Measurements from ENCODE around the gene MEIS2. TPM values are rescaled to one million over a fixed set of nuclear protein-coding genes. Genes with fewer than 3 reads are reported as not detected.

MEIS2 gene
- total and polyA plus RNA-seq, 2 donors (not counting 3 experiments of a cell fraction or from before 2014, with no cell fraction given), result 22.5 to 26.2 TPM

DNA sequence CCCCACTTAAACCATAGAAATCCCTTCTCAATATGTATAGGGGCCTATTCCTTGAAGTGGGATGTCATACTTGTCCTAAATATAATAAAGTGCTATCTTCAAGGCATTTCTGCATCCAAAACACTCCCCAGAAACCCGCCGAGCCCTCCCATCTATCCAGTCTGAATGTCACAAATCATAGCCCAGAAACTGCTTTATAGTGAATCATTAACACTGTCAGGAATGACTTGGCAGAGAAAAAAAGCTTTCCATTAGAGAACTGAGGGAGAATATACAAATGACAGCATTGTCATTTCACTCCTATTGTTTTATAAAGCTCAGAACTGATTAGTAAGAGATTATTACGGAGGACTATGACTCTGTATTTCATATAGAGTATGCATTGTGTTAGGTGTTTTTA is 48.4 kb upstream of the MEIS2 start:
- ChIA-PET CTCF (interaction anchor here (1.0 kb wide), 1 partner anchor 265 kb away, joined by 3 read pairs; no protein-coding TSS in a partner anchor), POLR2A (no interaction called here)
- FAIRE-seq (no peak), DNase-seq (ENCODE audit: low read depth, low spot score) (no peak)
- dilution Hi-C loops (cut with MboI; ENCODE audit: extremely low pct_ligation_motif_present, low sequenced_read_pairs), result no loop called here
- Histone ChIP-seq H4K20me1 (replicated peaks; ENCODE audit: control insufficient read depth, extremely low read depth, insufficient read depth, low read length) (no peaks in the 10 kb centered on the region), H3K36me3 (ENCODE audit: control insufficient read depth in 2 of 2, extremely low read depth in 1 of 2, insufficient read depth in 2 of 2, low read length in 2 of 2) (no peaks in the 10 kb centered on the region), H3K9ac (replicated peaks; ENCODE audit: extremely low read depth, insufficient read depth, low read length) (no peak overlapping the region), H3K4me1 (ENCODE audit: control insufficient read depth, extremely low read depth, insufficient read depth, low read length) (no peaks in the 10 kb centered on the region), H3K27ac (ENCODE audit: insufficient read depth, low read depth, low read length) (no peak overlapping the region), H3K27me3 (ENCODE audit: control insufficient read depth in 2 of 2, insufficient read depth in 2 of 2, low read length in 2 of 2) (peaks cover 6 to 21% of the 10 kb centered on the region in 2 experiments), H2AFZ (ENCODE audit: low read depth, low read length) (no peak overlapping the region), H3K4me2 (ENCODE audit: insufficient read depth, low read length) (no peak overlapping the region), H3K4me3 (replicated peaks in 1 of 3; ENCODE audit: insufficient read depth in 1 of 3, low read depth in 1 of 3, low read length in 3 of 3) (no peak overlapping the region), H3K79me2 (ENCODE audit: control insufficient read depth, insufficient read depth, low read length) (no peaks in the 10 kb centered on the region), H3K9me1 (replicated peaks; ENCODE audit: control insufficient read depth, extremely low read depth, insufficient read depth, low read length) (no peaks in the 10 kb centered on the region), H3K9me3 (replicated peaks; ENCODE audit: control insufficient read depth, insufficient read depth, low read length) (no peaks in the 10 kb centered on the region)
- intact Hi-C loops (cut with micrococcal nuclease), result no loop called here
- TF ChIP-seq MAX (IDR thresholded peaks at IDR 0.05; ENCODE audit: insufficient read depth, insufficient read length) (no peak), MYC (IDR thresholded peaks at IDR 0.05; ENCODE audit: low read depth, low read length) (no peak), JUN (IDR thresholded peaks at IDR 0.05; ENCODE audit: borderline replicate concordance, insufficient read depth, insufficient read length, low read depth) (no peak), GATA2 (IDR thresholded peaks at IDR 0.05; ENCODE audit: insufficient read depth, insufficient read length, low read depth, low read length) (no peak), POLR2A (IDR thresholded peaks at IDR 0.05; ENCODE audit: low read depth, low read length) (no peak), POLR2AphosphoS5 (IDR thresholded peaks at IDR 0.05; ENCODE audit: insufficient read depth, low read depth, low read length) (no peak), FOS (IDR thresholded peaks at IDR 0.05; ENCODE audit: borderline replicate concordance, insufficient read depth, low read length) (no peak), EZH2 (IDR thresholded peaks at IDR 0.05; ENCODE audit: borderline replicate concordance, low read depth, low read length, severe bottlenecking) (no peak)
- TF ChIP-seq, protein P1, sequence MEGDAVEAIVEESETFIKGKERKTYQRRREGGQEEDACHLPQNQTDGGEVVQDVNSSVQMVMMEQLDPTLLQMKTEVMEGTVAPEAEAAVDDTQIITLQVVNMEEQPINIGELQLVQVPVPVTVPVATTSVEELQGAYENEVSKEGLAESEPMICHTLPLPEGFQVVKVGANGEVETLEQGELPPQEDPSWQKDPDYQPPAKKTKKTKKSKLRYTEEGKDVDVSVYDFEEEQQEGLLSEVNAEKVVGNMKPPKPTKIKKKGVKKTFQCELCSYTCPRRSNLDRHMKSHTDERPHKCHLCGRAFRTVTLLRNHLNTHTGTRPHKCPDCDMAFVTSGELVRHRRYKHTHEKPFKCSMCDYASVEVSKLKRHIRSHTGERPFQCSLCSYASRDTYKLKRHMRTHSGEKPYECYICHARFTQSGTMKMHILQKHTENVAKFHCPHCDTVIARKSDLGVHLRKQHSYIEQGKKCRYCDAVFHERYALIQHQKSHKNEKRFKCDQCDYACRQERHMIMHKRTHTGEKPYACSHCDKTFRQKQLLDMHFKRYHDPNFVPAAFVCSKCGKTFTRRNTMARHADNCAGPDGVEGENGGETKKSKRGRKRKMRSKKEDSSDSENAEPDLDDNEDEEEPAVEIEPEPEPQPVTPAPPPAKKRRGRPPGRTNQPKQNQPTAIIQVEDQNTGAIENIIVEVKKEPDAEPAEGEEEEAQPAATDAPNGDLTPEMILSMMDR (IDR thresholded peaks at IDR 0.05; ENCODE audit: extremely low read depth in 1 of 2, insufficient read depth in 1 of 2, low read depth in 1 of 2, low read length in 2 of 2), result no peak
- no TSS peak for BruUV-seq (replicated peaks)
